Ishikawa (cell line): ENCODE data around the gene DYRK1B.

Experiments used
- RAD21 ChIP-seq: IDR thresholded peaks from 2 replicates; pipeline ENCODE4 v1.6.1; 2012; ENCODE audit warnings: low read depth
- TAF1 ChIP-seq: IDR thresholded peaks from 2 replicates; pipeline ENCODE4 v1.6.1; 2012; ENCODE audit warnings: low read depth, mild to moderate bottlenecking
- TEAD4 ChIP-seq: IDR thresholded peaks from 2 replicates; pipeline ENCODE4 v1.6.1; 2012
- YY1 ChIP-seq: IDR thresholded peaks from 2 replicates; pipeline ENCODE4 v1.6.1; 2012; ENCODE audit warnings: low read depth
- ZBTB7A ChIP-seq: IDR thresholded peaks from 2 replicates; pipeline ENCODE4 v1.6.1; 2012; ENCODE audit warnings: low read depth

GRCh38 chr19:39809368-39809767 is 24.6 kb downstream of the DYRK1B start:
- TF ChIP-seq TAF1, result no peak
- no peak for TF ChIP-seq ZBTB7A
- no peak for TF ChIP-seq YY1
- TF ChIP-seq RAD21, result no peak
- TF ChIP-seq TEAD4, result no peak
